GM12891 (cell line): ENCODE data around the gene ADPGK.

ENCODE experiments used
- POLR2A ChIP-seq: IDR thresholded peaks from 2 replicates; pipeline ENCODE4 v1.6.1; 2011; ENCODE audit warnings: low read depth, low read length, control low read depth
- POLR2AphosphoS5 ChIP-seq: IDR thresholded peaks from 2 replicates; pipeline ENCODE4 v1.6.1; 2011; ENCODE audit warnings: low read depth, low read length, control low read depth
- POU2F2 ChIP-seq: IDR thresholded peaks from 2 replicates; pipeline ENCODE4 v1.6.1; 2011; ENCODE audit warnings: low read depth, mild to moderate bottlenecking, control low read depth, low read length, moderate library complexity
- SPI1 ChIP-seq: IDR thresholded peaks from 2 replicates; pipeline ENCODE4 v1.6.1; 2011; ENCODE audit warnings: low read depth, low read length, control low read depth
- TAF1 ChIP-seq: IDR thresholded peaks from 2 replicates; pipeline ENCODE4 v1.6.1; 2011; ENCODE audit warnings: low read depth, low read length, control low read depth

- TF ChIP-seq TAF1 (no peak), POLR2AphosphoS5 (no peak), POLR2A (no peak), SPI1 (no peak), POU2F2 (no peak)
Observed at GRCh38 chr15:72787526-72787925, 4.0 kb upstream of the ADPGK start.
